Smooth muscle cell (in vitro differentiated cells): ENCODE data around the gene RTN4. TPM values are rescaled to one million over a fixed set of nuclear protein-coding genes. Genes with fewer than 3 reads are reported as not detected.

Experiments used
- DNase-seq: peaks from one replicate; lab custom pipeline; 2025; ENCODE audit not compliant: unreplicated experiment; lab: John Stamatoyannopoulos, UW
- H2AFZ ChIP-seq: fragments of 200-600 bp; sonication (generic); 2 replicates; pipeline ENCODE4 v1.6.0; 2016; ENCODE audit warnings: antibody characterized with exemption, low read depth, mild to moderate bottlenecking
- H3F3A ChIP-seq: fragments of 200-600 bp; sonication (generic); 2 replicates; pipeline ENCODE4 v1.6.0; 2017; ENCODE audit warnings: antibody characterized with exemption, low read depth
- H3K27ac ChIP-seq: fragments of 200-600 bp; sonication (generic); 2 replicates; pipeline ENCODE4 v1.5.1; 2016; ENCODE audit warnings: low read depth, mild to moderate bottlenecking
- H3K27me3 ChIP-seq: fragments of 200-600 bp; sonication (generic); 2 replicates; pipeline ENCODE4 v1.6.1; 2016; ENCODE audit warnings: low read depth, mild to moderate bottlenecking
- H3K36me3 ChIP-seq: fragments of 200-600 bp; sonication (generic); 2 replicates; pipeline ENCODE4 v1.5.1; 2016; ENCODE audit warnings: low read depth
- H3K4me1 ChIP-seq: fragments of 200-600 bp; sonication (generic); 2 replicates; pipeline ENCODE4 v1.5.1; 2016; ENCODE audit warnings: low read depth
- H3K4me2 ChIP-seq: fragments of 200-600 bp; sonication (generic); 2 replicates; pipeline ENCODE4 v1.6.0; 2016; ENCODE audit warnings: mild to moderate bottlenecking
- H3K4me3 ChIP-seq: fragments of 200-600 bp; sonication (generic); 2 replicates; pipeline ENCODE4 v1.5.1; 2016; ENCODE audit warnings: mild to moderate bottlenecking
- H3K79me2 ChIP-seq: fragments of 200-600 bp; sonication (generic); 2 replicates; pipeline ENCODE4 v1.6.0; 2016; ENCODE audit warnings: low read depth, mild to moderate bottlenecking
- H3K9ac ChIP-seq: fragments of 200-600 bp; sonication (generic); 2 replicates; pipeline ENCODE4 v1.6.0; 2016; ENCODE audit warnings: low read depth
- H3K9me3 ChIP-seq: fragments of 200-600 bp; sonication (generic); replicated peaks from 2 replicates; pipeline ENCODE4 v1.5.1; 2016; ENCODE audit warnings: low read depth
- H4K20me1 ChIP-seq: fragments of 200-600 bp; sonication (generic); 2 replicates; pipeline ENCODE4 v1.6.0; 2016; ENCODE audit warnings: low read depth
- WGBS: methylation state at CpG from one replicate; pipeline ENCODE4 v1.1.7; 2016; ENCODE audit warnings: low lambda C conversion rate; 5-methylcytosine and 5-hydroxymethylcytosine counted together
- polyA plus RNA-seq: library from polyadenylated mRNA; unstranded; fragments of >200 nt; fragmentation: Nextera tagmentation; extraction: Ambion mirVana; gene quantifications from 2 replicates; pipeline ENCODE4 v1.2.1, GENCODE V29; 2016
- total RNA-seq: library from RNA; depleted of rRNA; stranded (reverse); fragments of >200 nt; gene quantifications from 2 replicates; pipeline ENCODE4 v1.2.3, GENCODE V29; 2014
- TF ChIP-seq, protein P1 (sequence below): fragments of 200-600 bp; sonication (generic); IDR thresholded peaks from 2 replicates; pipeline ENCODE4 v1.5.1; 2017; ENCODE audit warnings: borderline replicate concordance, mild to moderate bottlenecking, antibody characterized with exemption; ENCODE audit not compliant: insufficient read depth, poor library complexity, severe bottlenecking

RTN4 gene
- total and polyA plus RNA-seq, 2 experiments from 2014 or later, result 295 to 335 TPM

GRCh38 chr2:55073000-55073983, 23.0 kb upstream of the RTN4 start:
- Histone ChIP-seq H3K79me2 (no peaks in the 10 kb centered on the region), H3K36me3 (no peaks in the 10 kb centered on the region), H3K9me3 (no peaks in the 10 kb centered on the region), H3K4me2 (no peak overlapping the region), H3K27me3 (no peaks in the 10 kb centered on the region), H3K9ac (no peak overlapping the region), H4K20me1 (no peaks in the 10 kb centered on the region), H3F3A (no peaks in the 10 kb centered on the region), H2AFZ (no peak overlapping the region), H3K4me1 (no peaks in the 10 kb centered on the region), H3K4me3 (no peak overlapping the region), H3K27ac (no peak overlapping the region)
- WGBS, result 82% methylated on average over 6 of the region's 6 CpGs
- TF ChIP-seq, protein P1, sequence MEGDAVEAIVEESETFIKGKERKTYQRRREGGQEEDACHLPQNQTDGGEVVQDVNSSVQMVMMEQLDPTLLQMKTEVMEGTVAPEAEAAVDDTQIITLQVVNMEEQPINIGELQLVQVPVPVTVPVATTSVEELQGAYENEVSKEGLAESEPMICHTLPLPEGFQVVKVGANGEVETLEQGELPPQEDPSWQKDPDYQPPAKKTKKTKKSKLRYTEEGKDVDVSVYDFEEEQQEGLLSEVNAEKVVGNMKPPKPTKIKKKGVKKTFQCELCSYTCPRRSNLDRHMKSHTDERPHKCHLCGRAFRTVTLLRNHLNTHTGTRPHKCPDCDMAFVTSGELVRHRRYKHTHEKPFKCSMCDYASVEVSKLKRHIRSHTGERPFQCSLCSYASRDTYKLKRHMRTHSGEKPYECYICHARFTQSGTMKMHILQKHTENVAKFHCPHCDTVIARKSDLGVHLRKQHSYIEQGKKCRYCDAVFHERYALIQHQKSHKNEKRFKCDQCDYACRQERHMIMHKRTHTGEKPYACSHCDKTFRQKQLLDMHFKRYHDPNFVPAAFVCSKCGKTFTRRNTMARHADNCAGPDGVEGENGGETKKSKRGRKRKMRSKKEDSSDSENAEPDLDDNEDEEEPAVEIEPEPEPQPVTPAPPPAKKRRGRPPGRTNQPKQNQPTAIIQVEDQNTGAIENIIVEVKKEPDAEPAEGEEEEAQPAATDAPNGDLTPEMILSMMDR, result no peak
- no peak for DNase-seq

GRCh38 chr2:55063713-55064323, 13.6 kb upstream of the RTN4 start:
- no peak overlapping the region for H3K4me2 ChIP-seq
- 96% methylated on average over 6 of the region's 6 CpGs for WGBS
- no peaks in the 10 kb centered on the region for H3K9me3 ChIP-seq
- TF ChIP-seq, protein P1, result no peak
- H3K4me1 ChIP-seq, result no peaks in the 10 kb centered on the region
- H3K4me3 ChIP-seq, result no peak overlapping the region
- H3K27me3 ChIP-seq, result no peaks in the 10 kb centered on the region
- H3F3A ChIP-seq, result no peaks in the 10 kb centered on the region
- H4K20me1 ChIP-seq, result no peaks in the 10 kb centered on the region
- H3K9ac ChIP-seq, result no peak overlapping the region
- no peaks in the 10 kb centered on the region for H3K36me3 ChIP-seq
- no peaks in the 10 kb centered on the region for H3K79me2 ChIP-seq
- no peak overlapping the region for H2AFZ ChIP-seq
- no peak for DNase-seq
- H3K27ac ChIP-seq, result no peak overlapping the region

DNA sequence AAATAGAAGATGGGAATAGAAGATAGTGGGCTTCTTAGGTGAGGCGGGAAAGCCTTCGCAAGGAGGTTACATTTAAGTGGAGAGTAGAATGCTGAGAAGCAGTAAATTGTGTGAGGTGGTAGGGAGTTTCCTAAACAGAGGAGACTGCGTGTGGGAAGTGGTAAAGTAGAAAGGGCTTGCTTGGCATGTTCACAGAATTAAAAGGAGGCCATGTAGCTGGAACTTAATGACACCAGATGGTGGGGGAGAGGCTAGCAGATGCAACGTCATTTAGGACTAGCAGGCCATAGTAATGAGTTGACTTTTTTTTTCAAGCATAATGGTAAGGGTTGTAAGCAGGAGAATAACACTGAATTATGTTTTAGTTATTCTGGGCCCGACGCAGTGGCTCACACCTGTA, 13.0 kb upstream of the RTN4 start:
- Histone ChIP-seq H3K9ac (no peak overlapping the region), H4K20me1 (no peaks in the 10 kb centered on the region), H3K9me3 (no peaks in the 10 kb centered on the region), H3K27ac (no peak overlapping the region), H3K4me3 (no peak overlapping the region), H3K4me2 (no peak overlapping the region), H3F3A (no peaks in the 10 kb centered on the region), H3K36me3 (no peaks in the 10 kb centered on the region), H3K27me3 (no peaks in the 10 kb centered on the region), H3K79me2 (no peaks in the 10 kb centered on the region), H3K4me1 (no peaks in the 10 kb centered on the region), H2AFZ (no peak overlapping the region)
- no peak for DNase-seq
- TF ChIP-seq, protein P1, result no peak
- 96% methylated on average over 6 of the region's 6 CpGs for WGBS
